ENCODE data around the gene KDM1B. TPM values are rescaled to one million over a fixed set of nuclear protein-coding genes. Genes with fewer than 3 reads are reported as not detected.
A peak's percentile ranks its signal among the peaks of the same experiment; 100 is the strongest.

Gene KDM1B
- total and polyA plus RNA-seq, 5 donors from 2014 or later: 0.94 to 13.1 (median 3.2) TPM

DNA sequence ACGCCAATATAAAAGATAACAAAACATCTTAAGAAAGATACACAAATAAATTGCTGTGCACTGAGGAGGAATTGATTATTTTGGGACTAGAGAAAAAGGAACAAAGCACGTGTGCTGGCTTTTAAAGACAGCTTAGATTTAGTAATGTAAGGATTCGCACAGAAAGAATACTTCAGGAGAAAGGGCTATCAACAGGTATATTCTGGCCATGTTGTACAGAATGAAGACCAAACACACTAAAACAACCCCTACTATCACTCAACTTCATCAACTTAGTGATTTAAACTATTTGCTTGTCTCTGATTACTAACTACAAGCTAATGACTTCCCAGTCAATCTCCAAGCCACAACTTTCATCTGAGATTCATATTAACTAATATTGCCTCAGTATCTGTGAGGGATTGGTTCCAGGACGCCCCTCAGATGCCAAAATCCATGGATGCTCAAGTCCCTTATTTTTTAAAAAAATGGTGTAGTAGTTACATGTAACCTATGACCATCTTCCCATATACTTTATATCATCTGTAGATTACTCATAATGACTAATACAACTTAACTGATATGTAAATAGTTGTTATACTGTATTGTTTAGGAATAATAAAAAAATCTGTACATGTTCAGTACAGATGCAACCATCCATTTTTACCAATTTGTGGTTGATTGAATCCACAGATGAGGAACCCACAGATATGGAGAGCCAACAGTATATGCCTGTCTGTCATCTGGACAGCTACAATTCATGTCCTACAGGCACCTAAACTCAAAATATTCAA, 104.6 kb downstream of the KDM1B start:
- Mint-ChIP-seq H3K4me3 (peak overlapping the region; percentile 44 to 97 (median 66)), H3K4me1 (peaks cover 38 to 59% (median 45%) of the 10 kb centered on the region in 4 donors), H3K9me3 (peaks cover 0 to 1% (median 0%) of the 10 kb centered on the region in 7 donors), H3K27ac (peak overlapping the region; percentile 16 to 83 (median 77)), H3K36me3 (peaks cover 15% of the 10 kb centered on the region), H3K27me3 (peaks cover 7% of the 10 kb centered on the region)
- Histone ChIP-seq H3K27ac (ENCODE audit: insufficient read depth, low read length, poor library complexity, severe bottlenecking) (peak overlapping the region; percentile 43), H3K36me3 (ENCODE audit: control insufficient read depth, insufficient read depth, low read length) (peaks cover 27% of the 10 kb centered on the region), H3K9me3 (ENCODE audit: control insufficient read depth in 2 of 2, low read length in 2 of 2) (no peaks in the 10 kb centered on the region), H3K4me1 (ENCODE audit: control insufficient read depth, insufficient read depth, low read length, poor library complexity, severe bottlenecking) (peaks cover 37% of the 10 kb centered on the region), H3K4me3 (ENCODE audit: low read depth, low read length) (peak overlapping the region; percentile 2), H3K27me3 (ENCODE audit: control insufficient read depth, insufficient read depth, low read length) (no peaks in the 10 kb centered on the region)
- ATAC-seq (ENCODE audit: low read depth in 2 of 2) (no peak), DNase-seq (no peak)

DNA sequence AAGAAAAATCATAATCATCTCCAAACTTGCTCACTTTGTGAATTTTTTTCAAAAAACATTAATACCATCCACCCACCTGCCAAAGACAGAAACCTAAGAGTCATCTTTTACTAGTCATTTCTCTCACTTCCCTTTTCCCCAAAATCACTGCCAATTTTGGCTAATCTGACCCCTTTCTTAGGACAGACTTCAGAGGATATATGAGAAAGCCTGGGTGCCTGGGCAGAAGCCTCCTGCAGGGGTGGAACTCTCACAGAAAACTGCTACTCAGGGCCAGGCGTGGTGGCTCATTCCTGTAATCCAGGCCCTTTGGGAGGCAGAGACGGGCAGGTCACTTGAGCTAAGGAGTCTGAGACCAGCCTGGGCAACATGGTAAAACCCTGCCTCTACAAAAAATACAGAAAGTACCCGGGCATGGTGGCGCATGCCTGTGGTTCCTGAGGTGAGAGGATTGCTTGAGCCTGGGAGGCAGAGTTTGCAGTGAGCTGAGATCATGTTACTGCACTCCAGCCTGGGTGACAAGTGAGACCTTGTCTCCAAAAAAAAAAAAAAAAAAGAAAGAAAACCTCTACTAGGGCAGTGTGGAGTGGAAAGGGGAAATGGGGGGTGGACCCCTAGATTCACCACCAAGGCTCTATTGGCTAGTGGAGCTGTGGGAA, 105.4 kb downstream of the KDM1B start:
- Histone ChIP-seq H3K27me3 (ENCODE audit: control insufficient read depth, insufficient read depth, low read length) (no peaks in the 10 kb centered on the region), H3K9me3 (ENCODE audit: control insufficient read depth in 2 of 2, low read length in 2 of 2) (no peaks in the 10 kb centered on the region), H3K4me3 (ENCODE audit: low read depth, low read length) (peak overlapping the region; percentile 2), H3K4me1 (ENCODE audit: control insufficient read depth, insufficient read depth, low read length, poor library complexity, severe bottlenecking) (peaks cover 45% of the 10 kb centered on the region), H3K36me3 (ENCODE audit: control insufficient read depth, insufficient read depth, low read length) (peaks cover 20% of the 10 kb centered on the region), H3K27ac (ENCODE audit: insufficient read depth, low read length, poor library complexity, severe bottlenecking) (peak overlapping the region; percentile 42)
- H3K9me3 Mint-ChIP-seq: peaks cover 0 to 1% (median 0%) of the 10 kb centered on the region in 7 donors
- peaks cover 8% of the 10 kb centered on the region for H3K27me3 Mint-ChIP-seq
- H3K4me1 Mint-ChIP-seq: peaks cover 44 to 63% (median 50%) of the 10 kb centered on the region in 4 donors
- ATAC-seq (ENCODE audit: low read depth in 2 of 2) (no peak), DNase-seq (peak in 1 of 3 donors; percentile 10)
- peak overlapping the region; percentile 77 to 94 (median 83) for H3K27ac Mint-ChIP-seq
- H3K36me3 Mint-ChIP-seq: peaks cover 9% of the 10 kb centered on the region
- H3K4me3 Mint-ChIP-seq: peak overlapping the region; percentile 55 to 97 (median 86)

DNA sequence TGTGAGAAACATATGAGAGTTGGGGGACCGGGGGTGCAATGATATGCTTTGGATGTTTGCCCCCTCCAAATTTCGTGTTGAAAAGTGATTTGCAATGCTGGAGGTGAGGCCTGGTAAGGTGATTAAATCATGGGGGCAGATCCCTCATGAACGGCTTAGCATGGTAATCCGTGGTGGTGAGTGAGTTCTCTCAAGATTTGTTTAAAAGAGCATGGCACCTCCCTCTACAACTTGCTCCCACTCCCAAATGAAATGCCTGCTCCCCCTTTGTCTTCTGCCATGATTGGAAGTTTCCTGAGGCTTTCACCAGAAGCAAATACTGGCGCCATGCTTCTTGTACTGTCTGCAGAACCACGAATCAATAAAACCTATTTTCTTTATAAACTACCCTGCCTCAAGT, 106.7 kb downstream of the KDM1B start:
- H3K27me3 Mint-ChIP-seq: peaks cover 8% of the 10 kb centered on the region
- H3K36me3 ChIP-seq (ENCODE audit: control insufficient read depth, insufficient read depth, low read length): peaks cover 11% of the 10 kb centered on the region
- peaks cover 39 to 64% (median 50%) of the 10 kb centered on the region in 4 donors for H3K4me1 Mint-ChIP-seq
- peak overlapping the region; percentile 93 to 98 (median 96) for H3K4me3 Mint-ChIP-seq
- H3K36me3 Mint-ChIP-seq: peaks cover 8% of the 10 kb centered on the region
- H3K27me3 ChIP-seq (ENCODE audit: control insufficient read depth, insufficient read depth, low read length): no peaks in the 10 kb centered on the region
- ATAC-seq (ENCODE audit: low read depth in 2 of 2) (no peak), DNase-seq (no peak)
- H3K4me1 ChIP-seq (ENCODE audit: control insufficient read depth, insufficient read depth, low read length, poor library complexity, severe bottlenecking): peaks cover 45% of the 10 kb centered on the region
- H3K4me3 ChIP-seq (ENCODE audit: low read depth, low read length): peak overlapping the region; percentile 100
- peak overlapping the region; percentile 63 to 96 (median 82) for H3K27ac Mint-ChIP-seq
- peaks cover 0 to 1% (median 0%) of the 10 kb centered on the region in 7 donors for H3K9me3 Mint-ChIP-seq
- peak overlapping the region; percentile 83 for H3K27ac ChIP-seq (ENCODE audit: insufficient read depth, low read length, poor library complexity, severe bottlenecking)
- H3K9me3 ChIP-seq (ENCODE audit: control insufficient read depth in 2 of 2, low read length in 2 of 2): no peaks in the 10 kb centered on the region

DNA sequence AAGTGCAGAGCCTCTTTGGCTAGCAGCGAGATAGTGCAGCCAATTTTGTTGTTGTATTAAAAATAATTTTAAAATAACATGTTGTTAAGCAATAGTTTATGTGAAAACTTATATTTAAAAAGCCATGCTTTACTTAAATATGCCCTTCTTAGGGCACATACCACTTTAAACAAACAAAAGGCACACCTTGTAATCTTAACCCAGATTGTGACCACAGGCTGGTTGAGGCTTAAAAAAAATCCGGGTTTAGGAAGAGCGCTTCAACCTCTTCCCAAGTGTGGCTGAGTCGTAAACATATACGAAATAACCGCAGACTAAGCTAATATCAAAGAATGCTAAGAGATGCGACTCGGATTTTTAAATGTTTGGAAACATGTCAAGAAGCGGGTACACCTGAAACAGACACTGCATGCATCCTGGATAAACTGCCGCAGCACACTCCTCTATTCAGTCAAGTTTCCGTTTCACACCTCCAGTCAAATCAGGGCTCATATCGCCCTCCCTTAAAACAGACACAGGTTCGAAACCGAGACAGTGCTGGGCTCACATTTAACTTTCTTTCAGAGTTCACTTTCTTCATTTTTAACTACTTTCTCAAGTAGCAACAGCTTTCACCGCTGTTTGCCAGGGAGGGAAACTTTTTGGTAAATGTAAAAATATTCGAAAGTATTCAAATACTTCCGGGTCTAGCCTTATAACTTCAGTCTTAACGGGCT, 107.6 kb downstream of the KDM1B start:
- H3K4me1 ChIP-seq (ENCODE audit: control insufficient read depth, insufficient read depth, low read length, poor library complexity, severe bottlenecking): peaks cover 45% of the 10 kb centered on the region
- Mint-ChIP-seq H3K27ac (peak overlapping the region; percentile 95 to 99 (median 96)), H3K4me1 (peaks cover 39 to 61% (median 48%) of the 10 kb centered on the region in 4 donors), H3K4me3 (peak overlapping the region; percentile 93 to 98 (median 96)), H3K27me3 (peaks cover 8% of the 10 kb centered on the region), H3K36me3 (peaks cover under 1% of the 10 kb centered on the region), H3K9me3 (peaks cover 0 to 1% (median 0%) of the 10 kb centered on the region in 7 donors)
- H3K4me3 ChIP-seq (ENCODE audit: low read depth, low read length): peak overlapping the region; percentile 100
- peak; percentile 32 to 36 for ATAC-seq (ENCODE audit: low read depth in 2 of 2)
- H3K27ac ChIP-seq (ENCODE audit: insufficient read depth, low read length, poor library complexity, severe bottlenecking): peak overlapping the region; percentile 83
- peaks cover under 1% of the 10 kb centered on the region for H3K36me3 ChIP-seq (ENCODE audit: control insufficient read depth, insufficient read depth, low read length)
- DNase-seq: peak in 1 of 3 donors; percentile 82
- no peaks in the 10 kb centered on the region for H3K9me3 ChIP-seq (ENCODE audit: control insufficient read depth in 2 of 2, low read length in 2 of 2)
- no peaks in the 10 kb centered on the region for H3K27me3 ChIP-seq (ENCODE audit: control insufficient read depth, insufficient read depth, low read length)

DNA sequence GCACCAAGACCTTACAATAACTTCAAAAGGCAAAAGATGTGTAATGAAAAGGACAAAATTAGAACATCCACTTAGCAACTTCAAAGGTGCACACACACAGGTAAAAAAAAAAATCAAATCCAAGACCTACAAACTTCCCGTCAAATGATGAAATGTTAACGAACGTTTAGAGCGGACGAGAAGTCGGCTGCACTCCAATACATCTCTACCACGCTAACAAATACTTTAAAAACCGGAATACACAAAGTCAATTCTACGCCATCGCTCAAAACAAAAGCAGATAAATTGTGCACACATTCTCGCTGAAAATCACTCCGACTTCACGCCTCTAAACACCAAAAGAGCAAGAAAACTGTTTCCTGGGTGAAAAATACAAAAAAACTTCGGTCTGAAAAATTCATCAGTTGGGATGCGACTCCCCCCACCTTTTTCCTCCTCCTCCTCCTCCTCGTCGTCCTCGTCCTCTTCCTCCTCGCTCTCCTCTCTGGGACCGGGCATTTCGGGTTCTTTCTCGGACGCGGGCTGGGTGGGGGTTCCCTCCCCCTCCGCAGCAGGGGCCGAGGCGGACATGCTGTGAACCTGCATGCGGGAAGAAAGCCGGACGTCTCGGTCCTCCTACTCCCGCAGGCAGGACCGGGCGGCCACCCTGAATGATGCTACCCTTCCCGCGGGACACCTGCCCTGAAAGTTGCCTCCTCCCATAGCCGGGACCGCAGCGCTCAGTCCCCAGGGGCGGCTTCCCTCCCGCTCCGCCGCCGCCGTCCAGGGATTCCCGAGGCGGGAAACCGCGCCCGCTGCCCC, 108.4 kb downstream of the KDM1B start:
- H3K27ac ChIP-seq (ENCODE audit: insufficient read depth, low read length, poor library complexity, severe bottlenecking): peak overlapping the region; percentile 83
- Mint-ChIP-seq H3K27me3 (peaks cover 8% of the 10 kb centered on the region), H3K27ac (peak overlapping the region; percentile 95 to 99 (median 96)), H3K4me1 (peaks cover 36 to 60% (median 46%) of the 10 kb centered on the region in 4 donors), H3K36me3 (no peaks in the 10 kb centered on the region), H3K4me3 (peak overlapping the region; percentile 93 to 98 (median 96)), H3K9me3 (peaks cover 0 to 1% (median 0%) of the 10 kb centered on the region in 7 donors)
- DNase-seq (peak; percentile 23 to 50 (median 44)), ATAC-seq (ENCODE audit: low read depth in 2 of 2) (peak; percentile 17 to 20)
- no peaks in the 10 kb centered on the region for H3K9me3 ChIP-seq (ENCODE audit: control insufficient read depth in 2 of 2, low read length in 2 of 2)
- peaks cover 45% of the 10 kb centered on the region for H3K4me1 ChIP-seq (ENCODE audit: control insufficient read depth, insufficient read depth, low read length, poor library complexity, severe bottlenecking)
- no peaks in the 10 kb centered on the region for H3K27me3 ChIP-seq (ENCODE audit: control insufficient read depth, insufficient read depth, low read length)
- H3K36me3 ChIP-seq (ENCODE audit: control insufficient read depth, insufficient read depth, low read length): no peaks in the 10 kb centered on the region
- peak overlapping the region; percentile 100 for H3K4me3 ChIP-seq (ENCODE audit: low read depth, low read length)

DNA sequence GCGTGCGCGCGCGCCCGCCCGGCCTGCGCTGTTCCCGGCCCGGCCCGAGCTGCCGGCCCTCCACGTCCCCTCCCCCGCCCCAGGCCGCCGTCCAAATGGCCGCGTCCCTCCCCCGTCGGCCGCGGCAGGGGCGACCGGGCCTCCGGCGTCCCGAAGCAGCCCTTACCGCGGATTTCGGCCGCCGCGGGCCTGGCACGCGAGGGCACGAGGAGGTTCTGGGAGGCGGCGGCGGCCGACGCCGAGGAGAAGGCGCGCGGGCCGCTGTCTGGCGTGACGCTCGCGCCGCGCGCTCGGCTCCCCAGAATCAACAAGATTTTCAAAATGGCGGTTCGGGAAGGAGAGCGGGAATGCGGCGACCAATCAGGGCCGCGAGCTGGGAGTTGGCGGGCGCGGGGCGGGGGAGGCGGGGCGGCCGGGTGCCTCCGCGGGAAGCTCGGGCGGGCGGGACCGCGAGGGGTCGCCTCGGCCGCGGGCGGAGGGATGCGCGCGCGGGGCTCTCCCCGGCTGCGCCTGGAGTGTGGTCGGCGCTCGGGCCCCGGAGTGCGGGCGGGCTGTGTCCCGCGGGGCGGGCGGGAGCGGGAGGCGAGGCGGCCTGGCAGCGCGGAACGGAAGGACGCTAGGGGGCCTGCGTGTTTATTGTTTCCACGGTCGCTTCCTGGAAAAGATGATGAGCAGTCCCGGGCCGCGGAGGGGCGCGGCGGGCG, 109.1 kb downstream of the KDM1B start, which contains the start of gene DEK:
DEK (minus strand) TSS at position 312 of the 704 bp plus-strand sequence. CDS start 543 bp downstream, outside the sequence.
- Mint-ChIP-seq H3K4me1 (peaks cover 34 to 55% (median 45%) of the 10 kb centered on the region in 4 donors), H3K27ac (peak within 1 kb of the TSS; percentile 97 to 99 (median 98)), H3K4me3 (peak within 1 kb of the TSS; percentile 96 to 98 (median 96)), H3K9me3 (peaks cover 0 to 1% (median 0%) of the 10 kb centered on the region in 7 donors), H3K36me3 (no peaks in the 10 kb centered on the region), H3K27me3 (peaks cover 8% of the 10 kb centered on the region)
- Histone ChIP-seq H3K36me3 (ENCODE audit: control insufficient read depth, insufficient read depth, low read length) (no peaks in the 10 kb centered on the region), H3K27ac (ENCODE audit: insufficient read depth, low read length, poor library complexity, severe bottlenecking) (peak within 1 kb of the TSS; percentile 83), H3K27me3 (ENCODE audit: control insufficient read depth, insufficient read depth, low read length) (no peaks in the 10 kb centered on the region), H3K4me1 (ENCODE audit: control insufficient read depth, insufficient read depth, low read length, poor library complexity, severe bottlenecking) (peaks cover 47% of the 10 kb centered on the region), H3K9me3 (ENCODE audit: control insufficient read depth in 2 of 2, low read length in 2 of 2) (no peaks in the 10 kb centered on the region), H3K4me3 (ENCODE audit: low read depth, low read length) (peak within 1 kb of the TSS; percentile 100)
- peak; percentile 74 to 84 (median 76) for DNase-seq
- ATAC-seq (ENCODE audit: low read depth in 2 of 2): peak; percentile 63 to 71
